Colonic mucosa (tissue), 4 donors: ENCODE results near the gene ITPK1. TPM values are rescaled to one million over a fixed set of nuclear protein-coding genes. Genes with fewer than 3 reads are reported as not detected.

Experiments
- DNase-seq: peaks from one replicate; pipeline ENCODE4 v3.0.0-alpha.2; 2020
- H3K27ac ChIP-seq: fragments of 200-600 bp; one replicate; pipeline ENCODE4 v1.8.0; 2021
- H3K27me3 ChIP-seq: fragments of 200-600 bp; one replicate; pipeline ENCODE4 v1.8.0; 2021
- H3K36me3 ChIP-seq: fragments of 200-600 bp; one replicate; pipeline ENCODE4 v1.8.0; 2021
- H3K4me1 ChIP-seq: fragments of 200-600 bp; one replicate; pipeline ENCODE4 v1.8.0; 2021; ENCODE audit warnings: mild to moderate bottlenecking
- H3K4me3 ChIP-seq: fragments of 200-600 bp; one replicate; pipeline ENCODE4 v1.8.0; 2021
- H3K9ac ChIP-seq, 2 donors: one replicate each; pipeline ENCODE4 v1.7.0; 2013; ENCODE audit warnings: control low read depth in 2 of 2, low read depth in 2 of 2, low read length in 2 of 2
- H3K9me3 ChIP-seq: fragments of 200-600 bp; one replicate; pipeline ENCODE4 v1.8.0; 2021
- CTCF ChIP-seq: fragments of 200-600 bp; IDR thresholded peaks from one replicate; pipeline ENCODE4 v1.8.0; 2022; ENCODE audit warnings: antibody characterized with exemption, mild to moderate bottlenecking
- intact Hi-C: fragments of 100-400 bp; cut with DNase I; formaldehyde crosslinking; loops from one replicate; pipeline ENCODE4 v1.14.1; 2022
- total RNA-seq, 2 donors: library from RNA; stranded (reverse); fragmentation: NEBNext Ultra II Directional in 1 of 2; extraction: Animal tissue kit (Norgen Biotek cat#: 25700) in 1 of 2; gene quantifications; one replicate each; pipeline ENCODE4 v1.2.1, GENCODE V29; 2021
- donor health status: healthy.
- donor health status: DM: no; HTN: no; CAD: no.
- donor health status: DM: no; HTN: no; CAD: no.

Gene ITPK1
- total RNA-seq, 2 donors from 2014 or later, result 118 to 134 TPM

DNA sequence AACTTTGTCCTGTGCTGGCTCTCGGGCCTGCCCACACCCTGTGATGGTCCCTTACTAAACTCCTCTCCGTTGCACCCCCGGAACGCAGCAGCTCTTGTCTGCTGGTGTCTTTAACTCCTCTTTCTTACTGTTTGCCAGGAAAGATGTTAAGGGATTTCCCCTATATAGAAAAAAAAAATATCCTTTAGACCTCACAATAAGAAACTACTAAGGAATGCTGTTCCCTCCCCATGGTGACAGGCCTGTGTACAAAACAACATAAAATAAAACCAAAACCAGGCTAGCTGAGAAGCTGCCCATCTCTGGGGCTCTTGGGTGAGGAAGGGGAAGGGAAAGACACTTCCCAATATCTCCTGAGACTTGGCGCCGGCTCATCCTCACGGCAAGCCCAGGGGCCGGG lies 97.4 kb downstream of the ITPK1 start:
- Histone ChIP-seq H3K36me3 (no peaks in the 10 kb centered on the region), H3K4me3 (no peak overlapping the region), H3K27ac (no peak overlapping the region), H3K4me1 (no peaks in the 10 kb centered on the region), H3K9ac (no peak overlapping the region), H3K27me3 (no peaks in the 10 kb centered on the region), H3K9me3 (no peaks in the 10 kb centered on the region)
- intact Hi-C loops, result no loop called here
- no peak for DNase-seq
- TF ChIP-seq CTCF, result no peak

DNA sequence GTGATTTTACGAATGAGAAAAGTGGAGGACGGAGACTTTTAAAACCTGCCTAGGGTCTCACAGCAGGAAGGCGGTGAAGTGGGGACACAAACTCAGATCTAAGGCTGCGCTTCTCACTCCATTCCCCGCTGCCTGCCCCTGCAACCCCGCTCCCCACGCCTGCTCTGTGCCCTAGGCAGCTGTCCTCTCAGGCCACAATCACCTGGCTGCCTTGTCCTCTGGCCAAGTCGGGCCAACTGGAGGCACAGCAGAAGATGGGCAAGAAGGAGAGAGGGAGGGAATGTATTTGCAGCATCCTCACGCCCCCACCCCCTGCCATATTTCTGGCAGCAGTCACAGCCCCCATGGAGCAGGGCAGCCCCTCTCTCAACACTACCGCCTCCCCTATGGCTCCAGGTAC lies 97.8 kb downstream of the ITPK1 start:
- no peak for TF ChIP-seq CTCF
- Histone ChIP-seq H3K9ac (no peak overlapping the region), H3K4me1 (no peaks in the 10 kb centered on the region), H3K4me3 (no peak overlapping the region), H3K9me3 (no peaks in the 10 kb centered on the region), H3K27me3 (no peaks in the 10 kb centered on the region), H3K36me3 (no peaks in the 10 kb centered on the region), H3K27ac (no peak overlapping the region)
- DNase-seq, result no peak
- intact Hi-C loops, result no loop called here

DNA sequence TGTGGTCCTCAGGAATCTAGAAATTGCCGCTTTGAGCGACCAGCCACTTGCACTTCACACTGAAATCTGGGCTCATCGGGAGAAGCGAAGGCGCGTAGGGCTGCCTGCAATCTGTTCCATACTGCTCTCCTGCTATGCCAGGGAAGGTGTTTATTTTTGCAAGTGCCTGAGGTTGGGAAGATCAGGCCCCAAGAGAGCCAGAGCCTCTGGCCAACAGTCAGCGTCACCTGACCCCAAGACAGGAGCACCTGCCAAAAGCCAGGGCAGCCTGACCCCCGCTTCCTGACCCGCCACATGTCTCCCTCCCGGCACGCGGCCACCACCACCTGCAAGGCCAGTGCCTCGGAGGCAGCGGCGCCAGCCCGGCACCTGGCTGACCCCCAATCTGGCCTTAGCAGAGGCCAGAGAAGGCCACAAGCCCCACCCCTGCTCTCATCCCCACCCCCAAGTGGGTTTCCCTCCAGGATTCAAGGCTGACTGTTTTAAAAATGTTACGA lies 98.4 kb downstream of the ITPK1 start:
- Histone ChIP-seq H3K9me3 (no peaks in the 10 kb centered on the region), H3K9ac (no peak overlapping the region), H3K27ac (no peak overlapping the region), H3K4me3 (no peak overlapping the region), H3K36me3 (no peaks in the 10 kb centered on the region), H3K4me1 (no peaks in the 10 kb centered on the region), H3K27me3 (no peaks in the 10 kb centered on the region)
- DNase-seq, result no peak
- intact Hi-C loops, result no loop called here
- TF ChIP-seq CTCF, result no peak

- intact Hi-C loops, result no loop called here
- Histone ChIP-seq H3K36me3 (no peaks in the 10 kb centered on the region), H3K27ac (no peak overlapping the region), H3K9ac (no peak overlapping the region), H3K4me3 (no peak overlapping the region), H3K4me1 (no peaks in the 10 kb centered on the region), H3K9me3 (no peaks in the 10 kb centered on the region), H3K27me3 (no peaks in the 10 kb centered on the region)
- DNase-seq, result no peak
- TF ChIP-seq CTCF, result no peak
Measured at GRCh38 chr14:93016275-93016845, 99.4 kb downstream of the ITPK1 start.

DNA sequence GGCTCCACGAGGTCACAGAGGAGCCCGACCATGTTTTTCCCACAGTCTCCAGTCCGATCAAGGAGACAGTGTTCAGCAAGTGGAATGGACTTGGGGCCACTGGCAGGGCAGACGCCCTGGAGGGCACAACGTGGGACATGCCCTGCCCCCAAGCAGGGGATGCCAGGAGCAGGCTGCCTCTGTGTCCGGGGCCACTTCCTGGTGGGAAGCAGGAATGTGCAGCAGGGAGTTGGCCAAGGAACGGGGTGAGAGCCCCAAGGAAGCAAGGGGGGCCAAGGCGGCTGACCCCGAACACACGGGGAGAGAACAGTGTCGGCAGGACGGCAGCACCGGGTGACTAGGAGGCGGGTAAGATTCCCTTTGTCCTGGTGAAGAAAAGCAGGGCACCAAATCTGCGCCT lies 100.2 kb downstream of the ITPK1 start:
- intact Hi-C loops, result no loop called here
- no peak overlapping the region for H3K27ac ChIP-seq
- no peak overlapping the region for H3K9ac ChIP-seq
- TF ChIP-seq CTCF, result no peak
- no peak for DNase-seq
- H3K36me3 ChIP-seq, result no peaks in the 10 kb centered on the region
- H3K9me3 ChIP-seq, result no peaks in the 10 kb centered on the region
- no peak overlapping the region for H3K4me3 ChIP-seq
- no peaks in the 10 kb centered on the region for H3K4me1 ChIP-seq
- H3K27me3 ChIP-seq, result no peaks in the 10 kb centered on the region
